ENCODE measurements around the gene THSD7A.
A peak's percentile ranks its signal among the peaks of the same experiment; 100 is the strongest.

The THSD7A gene

GRCh38 chr7:11847336-11847735 is 15.3 kb upstream of the THSD7A start:
- TF ChIP-seq, protein P1, sequence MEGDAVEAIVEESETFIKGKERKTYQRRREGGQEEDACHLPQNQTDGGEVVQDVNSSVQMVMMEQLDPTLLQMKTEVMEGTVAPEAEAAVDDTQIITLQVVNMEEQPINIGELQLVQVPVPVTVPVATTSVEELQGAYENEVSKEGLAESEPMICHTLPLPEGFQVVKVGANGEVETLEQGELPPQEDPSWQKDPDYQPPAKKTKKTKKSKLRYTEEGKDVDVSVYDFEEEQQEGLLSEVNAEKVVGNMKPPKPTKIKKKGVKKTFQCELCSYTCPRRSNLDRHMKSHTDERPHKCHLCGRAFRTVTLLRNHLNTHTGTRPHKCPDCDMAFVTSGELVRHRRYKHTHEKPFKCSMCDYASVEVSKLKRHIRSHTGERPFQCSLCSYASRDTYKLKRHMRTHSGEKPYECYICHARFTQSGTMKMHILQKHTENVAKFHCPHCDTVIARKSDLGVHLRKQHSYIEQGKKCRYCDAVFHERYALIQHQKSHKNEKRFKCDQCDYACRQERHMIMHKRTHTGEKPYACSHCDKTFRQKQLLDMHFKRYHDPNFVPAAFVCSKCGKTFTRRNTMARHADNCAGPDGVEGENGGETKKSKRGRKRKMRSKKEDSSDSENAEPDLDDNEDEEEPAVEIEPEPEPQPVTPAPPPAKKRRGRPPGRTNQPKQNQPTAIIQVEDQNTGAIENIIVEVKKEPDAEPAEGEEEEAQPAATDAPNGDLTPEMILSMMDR (conservative IDR thresholded peaks at IDR 0.05), result no peak
- no peak overlapping the region for H3K27ac ChIP-seq

DNA sequence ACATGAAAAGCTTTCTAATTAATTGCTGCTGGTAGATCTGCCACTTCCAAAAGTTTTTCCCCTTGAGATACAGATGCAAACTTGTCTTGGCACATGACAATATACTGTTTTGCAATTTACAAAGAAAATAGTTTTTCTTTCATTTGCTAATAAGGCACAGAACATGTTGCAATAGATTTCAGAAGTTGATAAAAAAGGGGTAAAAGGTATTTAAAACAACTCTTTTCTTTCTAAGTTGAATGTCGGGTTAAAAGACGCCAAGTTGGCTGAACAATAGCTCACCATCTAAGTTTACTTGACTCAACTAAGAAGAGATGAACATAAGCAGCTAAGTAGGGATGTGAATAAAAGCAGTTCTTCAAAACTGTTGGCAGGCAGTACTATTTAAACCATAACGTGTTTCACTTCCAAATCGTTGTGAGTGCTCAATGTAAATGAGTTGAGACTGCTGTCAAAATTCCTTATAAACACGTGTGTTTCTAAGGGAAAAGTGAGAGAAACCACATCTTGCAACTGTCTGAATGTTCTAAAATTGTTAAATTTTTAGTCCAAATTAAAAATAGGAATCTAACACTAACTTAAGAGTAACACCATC is 14.5 kb upstream of the THSD7A start:
- no peak overlapping the region for H3K27ac ChIP-seq
- TF ChIP-seq, protein P1 (conservative IDR thresholded peaks at IDR 0.05), result no peak

DNA sequence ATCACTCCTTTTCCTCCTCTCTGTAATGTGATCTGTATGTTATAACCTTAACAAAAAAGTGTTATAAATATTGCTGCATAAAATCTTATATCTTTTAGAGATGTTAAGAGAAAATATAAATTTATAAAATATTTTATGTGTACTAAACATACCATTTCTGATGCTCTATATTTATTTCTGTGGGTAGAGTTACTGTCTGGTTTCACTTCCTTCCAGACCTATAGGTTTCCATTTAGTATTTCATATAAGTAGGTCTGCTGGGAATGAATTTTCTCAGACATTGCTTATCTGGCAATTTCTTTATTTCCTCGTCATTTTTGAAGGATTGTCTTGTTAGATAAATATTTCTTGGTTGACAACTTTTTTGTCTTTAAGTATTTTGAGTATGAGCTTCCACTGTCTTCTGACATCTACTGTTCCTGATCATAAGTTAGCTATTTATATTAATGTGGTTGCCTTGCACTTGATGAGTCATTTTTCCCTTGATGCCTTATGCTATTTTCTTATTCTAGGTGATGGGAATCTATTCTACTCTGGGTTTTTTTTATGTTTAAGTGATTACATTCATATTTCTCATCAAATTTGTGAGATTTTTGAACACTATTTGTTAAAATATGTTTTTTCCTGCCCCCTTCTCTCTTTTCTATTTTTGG is 11.2 kb upstream of the THSD7A start:
- no peak overlapping the region for H3K27ac ChIP-seq

DNA sequence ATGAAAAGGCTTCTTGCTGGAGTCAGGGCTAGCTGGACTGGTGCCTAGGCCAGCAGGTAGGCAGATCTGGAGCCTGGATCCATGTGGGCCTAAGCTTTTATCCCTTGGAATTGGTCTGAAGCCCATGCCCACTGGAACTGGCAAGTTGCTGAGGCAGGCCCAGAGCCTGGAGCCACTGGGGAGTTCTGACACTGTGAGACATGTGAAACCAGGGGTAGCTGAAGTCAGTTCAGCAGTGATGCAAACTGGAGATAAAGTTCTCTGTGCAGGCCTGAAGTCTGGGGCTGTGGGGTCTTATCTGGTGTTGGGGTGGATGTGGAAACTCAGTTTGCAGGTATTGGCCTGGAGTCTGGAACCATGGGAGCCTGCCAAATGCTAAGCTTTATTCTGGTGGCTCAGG is 9.7 kb upstream of the THSD7A start:
- H3K27ac ChIP-seq, result no peak overlapping the region
- TF ChIP-seq, protein P1 (conservative IDR thresholded peaks at IDR 0.05), result no peak

More for the DNA sequence above, 11.2 kb upstream of the THSD7A start:
- TF ChIP-seq, protein P1 (conservative IDR thresholded peaks at IDR 0.05), result no peak

- no peak overlapping the region for H3K27ac ChIP-seq
These were observed 3.3 kb upstream of the THSD7A start for GRCh38 chr7:11835260-11835659.

DNA sequence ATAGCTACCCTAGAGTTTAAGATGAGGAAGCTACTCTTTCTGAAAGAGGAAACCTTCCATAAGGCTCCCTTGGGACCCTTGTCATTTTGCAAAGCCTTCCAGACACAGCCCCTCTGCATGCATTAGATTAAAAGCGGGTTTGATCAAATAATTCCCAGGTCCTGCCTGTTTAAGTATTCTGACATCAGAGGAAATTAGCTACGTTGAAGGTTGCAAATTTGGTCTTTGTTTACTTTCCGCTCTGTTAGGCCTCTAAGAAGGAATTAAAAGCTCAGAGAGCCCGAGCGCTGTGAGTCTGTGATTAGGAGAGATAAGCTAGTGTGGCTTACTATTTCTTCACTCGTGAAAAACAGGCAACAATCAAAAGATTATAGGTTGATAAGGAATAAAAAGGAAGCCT is 1.4 kb upstream of the THSD7A start:
- H3K27ac ChIP-seq, result peak overlapping the region; percentile 32

More at GRCh38 chr7:11835260-11835659, 3.3 kb upstream of the THSD7A start:
- TF ChIP-seq, protein P1 (conservative IDR thresholded peaks at IDR 0.05), result peak; percentile 67

GRCh38 chr7:11831156-11831735 is 752 bp downstream of the THSD7A start:
- TF ChIP-seq, protein P1 (conservative IDR thresholded peaks at IDR 0.05), result no peak
- H3K27ac ChIP-seq, result peak overlapping the region; percentile 75

More for the DNA sequence above, 1.4 kb upstream of the THSD7A start:
- TF ChIP-seq, protein P1 (conservative IDR thresholded peaks at IDR 0.05), result no peak

Data from VCaP (cell line).